MCF 10A (cell line): ENCODE data around the gene GALNT16. TPM values are rescaled to one million over a fixed set of nuclear protein-coding genes. Genes with fewer than 3 reads are reported as not detected.

Experiments
- BruUV-seq: library from RNA; stranded (reverse); fragments of 400-500 nt; replicated peaks from 2 replicates; lab custom pipeline; 2021; lab: Mats Ljungman, UMichigan
- CTCF ChIA-PET: fragments of 300-600 bp; sonication (Branson Sonifier 250); formaldehyde crosslinking; extraction: SDS; loops from one replicate; lab custom pipeline; 2021; ENCODE audit warnings: antibody characterized with exemption, inconsistent platforms; lab: Yijun Ruan, JAX
- POLR2A ChIA-PET: fragments of 300-600, 350-650 bp; sonication (Branson Sonifier 250); formaldehyde crosslinking; extraction: SDS; loops from one replicate; lab custom pipeline; 2020; ENCODE audit warnings: antibody characterized with exemption, inconsistent platforms; lab: Yijun Ruan, JAX
- DNase-seq: peaks from one replicate; pipeline ENCODE4 v3.0.0-alpha.2; 2018; ENCODE audit not compliant: unreplicated experiment
- H3K27ac Mint-ChIP-seq: one replicate; pipeline ENCODE4 v1.8.0; 2022; ENCODE audit warnings: mild to moderate bottlenecking, low read depth, mixed read lengths; ENCODE audit not compliant: unreplicated experiment
- H3K27me3 Mint-ChIP-seq: one replicate; pipeline ENCODE4 v1.8.0; 2022; ENCODE audit warnings: mixed read lengths; ENCODE audit not compliant: insufficient read depth, unreplicated experiment
- H3K36me3 Mint-ChIP-seq: one replicate; pipeline ENCODE4 v1.8.0; 2022; ENCODE audit warnings: mild to moderate bottlenecking, moderate library complexity, mixed read lengths; ENCODE audit not compliant: insufficient read depth, unreplicated experiment
- H3K4me1 Mint-ChIP-seq: one replicate; pipeline ENCODE4 v1.8.0; 2022; ENCODE audit warnings: mixed read lengths; ENCODE audit not compliant: insufficient read depth, unreplicated experiment
- H3K4me3 Mint-ChIP-seq: one replicate; pipeline ENCODE4 v1.8.0; 2022; ENCODE audit warnings: mild to moderate bottlenecking, moderate library complexity, mixed read lengths; ENCODE audit not compliant: unreplicated experiment
- H3K9me3 Mint-ChIP-seq: one replicate; pipeline ENCODE4 v1.8.0; 2022; ENCODE audit warnings: mixed read lengths; ENCODE audit not compliant: unreplicated experiment
- CTCF ChIP-seq: fragments of 200-600 bp; IDR thresholded peaks from one replicate; pipeline ENCODE4 v1.8.0; 2022; ENCODE audit warnings: antibody characterized with exemption, mild to moderate bottlenecking; ENCODE audit not compliant: unreplicated experiment
- intact Hi-C: fragments of 100-400 bp; cut with micrococcal nuclease; formaldehyde crosslinking; loops from 2 replicates; pipeline ENCODE4 v1.14.1; 2022
- total RNA-seq: library from RNA; stranded (reverse); gene quantifications from 2 replicates; pipeline ENCODE4 v1.2.3, GENCODE V29; 2022

GALNT16 gene
- total RNA-seq, 1 experiment from 2014 or later: not detected

GRCh38 chr14:69299286-69300035 lies 39.5 kb downstream of the GALNT16 start:
- Mint-ChIP-seq H3K9me3 (no peaks in the 10 kb centered on the region), H3K36me3 (peaks cover 4% of the 10 kb centered on the region), H3K27me3 (no peaks in the 10 kb centered on the region), H3K27ac (no peak overlapping the region), H3K4me3 (no peak overlapping the region), H3K4me1 (no peaks in the 10 kb centered on the region)
- no peak for DNase-seq
- intact Hi-C loops: no loop called here
- no TSS peak for BruUV-seq
- no peak for TF ChIP-seq CTCF
- POLR2A ChIA-PET: no interaction called here
- CTCF ChIA-PET: interaction anchor here (1.2 to 3.5 kb wide), 2 partner anchors 11 to 17 kb away, joined by 3 to 11 read pairs; no protein-coding TSS in a partner anchor

GRCh38 chr14:69300601-69301221 lies 40.8 kb downstream of the GALNT16 start:
- no peak for DNase-seq
- no peak for TF ChIP-seq CTCF
- ChIA-PET POLR2A (no interaction called here), CTCF (interaction anchor here (0.7 to 3.5 kb wide), 3 partner anchors 11 to 17 kb away, joined by 3 to 11 read pairs (median 3); no protein-coding TSS in a partner anchor)
- intact Hi-C loops: no loop called here
- peaks cover 10% of the 10 kb centered on the region for H3K27me3 Mint-ChIP-seq
- no peaks in the 10 kb centered on the region for H3K9me3 Mint-ChIP-seq
- no TSS peak for BruUV-seq
- H3K4me3 Mint-ChIP-seq: no peak overlapping the region
- H3K27ac Mint-ChIP-seq: no peak overlapping the region
- no peaks in the 10 kb centered on the region for H3K4me1 Mint-ChIP-seq
- H3K36me3 Mint-ChIP-seq: peaks cover 4% of the 10 kb centered on the region

GRCh38 chr14:69303086-69303485 lies 43.1 kb downstream of the GALNT16 start:
- ChIA-PET CTCF (interaction anchor here (0.6 kb wide), 1 partner anchor 61 kb away, joined by 3 read pairs; no protein-coding TSS in a partner anchor), POLR2A (no interaction called here)
- peaks cover 34% of the 10 kb centered on the region for H3K27me3 Mint-ChIP-seq

More at GRCh38 chr14:69303086-69303485, 43.1 kb downstream of the GALNT16 start:
- H3K4me1 Mint-ChIP-seq: no peaks in the 10 kb centered on the region
- H3K27ac Mint-ChIP-seq: no peak overlapping the region
- BruUV-seq: no TSS peak
- H3K4me3 Mint-ChIP-seq: no peak overlapping the region
- peaks cover 4% of the 10 kb centered on the region for H3K36me3 Mint-ChIP-seq
- TF ChIP-seq CTCF: no peak
- intact Hi-C loops: no loop called here
- H3K9me3 Mint-ChIP-seq: no peaks in the 10 kb centered on the region
- DNase-seq: no peak
